SK-N-MC (cell line): ENCODE results near the gene EIF3CL.
A peak's percentile ranks its signal among the peaks of the same experiment; 100 is the strongest.
"Not testable (repeated sequence)": the region's sequence is repeated elsewhere in the genome, so short reads cannot be mapped to it uniquely, and the experiment has no call there.

ENCODE experiments used
- DNase-seq: peaks from one replicate; pipeline ENCODE4 v3.0.0-alpha.2; 2011; ENCODE audit warnings: low read depth, low spot score
- H3K27ac ChIP-seq: fragments of 200-600 bp; sonication (generic); 2 replicates; pipeline ENCODE4 v1.5.1; 2016; ENCODE audit warnings: mixed run types
- H3K36me3 ChIP-seq: fragments of 200-600 bp; sonication (generic); 2 replicates; pipeline ENCODE4 v1.6.1; 2017; ENCODE audit warnings: antibody characterized with exemption, low read length, mixed read lengths; ENCODE audit not compliant: insufficient read depth
- H3K4me3 ChIP-seq: fragments of 200-600 bp; sonication (generic); 2 replicates; pipeline ENCODE4 v1.5.1; 2016
- H3K9ac ChIP-seq: fragments of 200-600 bp; sonication (generic); 2 replicates; pipeline ENCODE4 v1.8.0; 2017; ENCODE audit warnings: mixed run types, mixed read lengths; ENCODE audit not compliant: insufficient read length
- H3K9me3 ChIP-seq: fragments of 200-600 bp; sonication (generic); 2 replicates; pipeline ENCODE4 v1.6.1; 2017; ENCODE audit warnings: low read depth, mild to moderate bottlenecking, antibody characterized with exemption, low read length, moderate library complexity, mixed read lengths

Gene EIF3CL

GRCh38 chr16:28403220-28404072 is at the start of gene EIF3CL:
EIF3CL (minus strand) TSS chr16:28403841; CDS start chr16:28403618, 223 bp downstream.
- not testable (repeated sequence) for DNase-seq, H3K27ac ChIP-seq, H3K9me3 ChIP-seq, H3K36me3 ChIP-seq
- Histone ChIP-seq H3K9ac (peak within 1 kb of the TSS; percentile 51), H3K4me3 (peak within 1 kb of the TSS; percentile 65)

- not testable (repeated sequence) for H3K4me3 ChIP-seq, DNase-seq, H3K9ac ChIP-seq, H3K9me3 ChIP-seq, H3K36me3 ChIP-seq, H3K27ac ChIP-seq
Observed at GRCh38 chr16:28447081-28447480, 43.4 kb upstream of the EIF3CL start.

- not testable (repeated sequence) for H3K4me3 ChIP-seq, H3K27ac ChIP-seq, H3K9ac ChIP-seq, H3K9me3 ChIP-seq, H3K36me3 ChIP-seq, DNase-seq
Observed at GRCh38 chr16:28446388-28446787, 42.7 kb upstream of the EIF3CL start.

- H3K9me3 ChIP-seq, H3K4me3 ChIP-seq, DNase-seq, H3K36me3 ChIP-seq, H3K9ac ChIP-seq, H3K27ac ChIP-seq: not testable (repeated sequence)
Observed at GRCh38 chr16:28443943-28444342, 40.3 kb upstream of the EIF3CL start.

GRCh38 chr16:28438899-28439298 is 35.3 kb upstream of the EIF3CL start:
- not testable (repeated sequence) for H3K4me3 ChIP-seq, H3K9ac ChIP-seq, H3K9me3 ChIP-seq, DNase-seq, H3K27ac ChIP-seq, H3K36me3 ChIP-seq

- not testable (repeated sequence) for H3K4me3 ChIP-seq, H3K9me3 ChIP-seq, H3K9ac ChIP-seq, H3K36me3 ChIP-seq, DNase-seq, H3K27ac ChIP-seq
Observed at GRCh38 chr16:28435340-28435739, 31.7 kb upstream of the EIF3CL start.

- not testable (repeated sequence) for H3K27ac ChIP-seq, H3K4me3 ChIP-seq, H3K9me3 ChIP-seq, DNase-seq, H3K9ac ChIP-seq, H3K36me3 ChIP-seq
Observed at GRCh38 chr16:28426060-28426680, 22.5 kb upstream of the EIF3CL start.

GRCh38 chr16:28421071-28421750 is 17.6 kb upstream of the EIF3CL start:
- not testable (repeated sequence) for H3K9me3 ChIP-seq, H3K36me3 ChIP-seq, H3K4me3 ChIP-seq, DNase-seq, H3K27ac ChIP-seq, H3K9ac ChIP-seq

- H3K4me3 ChIP-seq, DNase-seq, H3K36me3 ChIP-seq: not testable (repeated sequence)
Observed at GRCh38 chr16:28417033-28417432, 13.4 kb upstream of the EIF3CL start.

GRCh38 chr16:28414530-28414929 is 10.9 kb upstream of the EIF3CL start:
- H3K9ac ChIP-seq, H3K4me3 ChIP-seq, H3K9me3 ChIP-seq, H3K27ac ChIP-seq, DNase-seq, H3K36me3 ChIP-seq: not testable (repeated sequence)

More at GRCh38 chr16:28417033-28417432, 13.4 kb upstream of the EIF3CL start:
- H3K9me3 ChIP-seq, H3K9ac ChIP-seq, H3K27ac ChIP-seq: not testable (repeated sequence)

GRCh38 chr16:28413585-28413984 is 9.9 kb upstream of the EIF3CL start:
- H3K9ac ChIP-seq, H3K9me3 ChIP-seq, DNase-seq, H3K27ac ChIP-seq, H3K36me3 ChIP-seq, H3K4me3 ChIP-seq: not testable (repeated sequence)

- not testable (repeated sequence) for H3K4me3 ChIP-seq, H3K36me3 ChIP-seq, H3K27ac ChIP-seq, H3K9ac ChIP-seq, DNase-seq, H3K9me3 ChIP-seq
Observed at GRCh38 chr16:28392054-28392453, 11.6 kb downstream of the EIF3CL start.

GRCh38 chr16:28382177-28382867 is 21.3 kb downstream of the EIF3CL start:
- H3K4me3 ChIP-seq, H3K36me3 ChIP-seq, H3K9me3 ChIP-seq: not testable (repeated sequence)

GRCh38 chr16:28377822-28378221 is 25.8 kb downstream of the EIF3CL start:
- H3K36me3 ChIP-seq, DNase-seq: not testable (repeated sequence)

More at GRCh38 chr16:28382177-28382867, 21.3 kb downstream of the EIF3CL start:
- H3K9ac ChIP-seq, DNase-seq, H3K27ac ChIP-seq: not testable (repeated sequence)

More at GRCh38 chr16:28377822-28378221, 25.8 kb downstream of the EIF3CL start:
- H3K9ac ChIP-seq, H3K4me3 ChIP-seq, H3K27ac ChIP-seq, H3K9me3 ChIP-seq: not testable (repeated sequence)
